Measurements from ENCODE around the gene PTPN6. TPM values are rescaled to one million over a fixed set of nuclear protein-coding genes. Genes with fewer than 3 reads are reported as not detected.

Gene PTPN6
- total and polyA plus RNA-seq, 2 of the 4 experiments (the other 2 are of a cell fraction), result under 0.01 to 0.14 TPM

DNA sequence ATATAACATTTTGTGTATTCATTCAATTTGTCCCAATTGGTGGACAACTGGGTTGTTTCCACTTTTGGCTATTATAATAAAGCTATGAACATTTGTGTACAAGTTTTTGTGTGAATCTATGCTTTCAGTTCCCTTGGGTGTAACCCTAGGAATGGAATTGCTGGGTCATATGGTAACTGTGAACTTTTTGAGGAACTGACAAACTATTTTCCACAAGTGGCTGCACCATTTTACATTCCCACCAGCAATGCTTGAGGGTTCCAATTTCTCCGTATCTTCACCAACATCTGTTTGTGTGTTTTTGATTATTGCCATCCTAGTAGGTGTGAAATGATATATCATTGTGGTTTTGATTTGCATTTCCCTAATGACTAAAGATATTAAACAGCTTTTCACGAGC lies 54.2 kb downstream of the PTPN6 start:
- Histone ChIP-seq H3K14ac (replicated peaks; ENCODE audit: low read depth, low read length) (no peak overlapping the region), H3K4ac (ENCODE audit: low read depth, low read length) (no peak overlapping the region), H4K8ac (ENCODE audit: low read depth in 2 of 2, low read length in 2 of 2) (no peak overlapping the region), H2BK20ac (ENCODE audit: low read depth, low read length) (no peak overlapping the region), H3K4me2 (ENCODE audit: low read depth, low read length) (no peak overlapping the region), H3K36me3 (ENCODE audit: control insufficient read depth, insufficient read depth, low read length) (peaks cover 1% of the 10 kb centered on the region; the same call in 1 of the 2 replicates), H2AK9ac (replicated peaks; ENCODE audit: low read depth, low read length, poor library complexity) (no peak overlapping the region), H3K56ac (ENCODE audit: extremely low read depth, insufficient read depth, low read length) (no peak overlapping the region), H2BK120ac (ENCODE audit: low read depth, low read length) (no peak overlapping the region), H3K9ac (ENCODE audit: low read depth, low read length) (no peak overlapping the region), H2BK15ac (ENCODE audit: low read depth, low read length) (no peak overlapping the region), H3K4me1 (ENCODE audit: control insufficient read depth, insufficient read depth, low read length) (no peaks in the 10 kb centered on the region), H3K18ac (ENCODE audit: low read depth, low read length) (no peak overlapping the region), H4K91ac (ENCODE audit: insufficient read depth, low read depth, low read length) (no peak overlapping the region), H3K79me1 (ENCODE audit: low read depth in 1 of 2, low read length in 2 of 2) (peaks cover 3 to 27% of the 10 kb centered on the region in 2 experiments; a peak in 3 of 4 replicates), H3K9me1 (ENCODE audit: insufficient read depth, low read length) (0 out of 2 replicates have a peak, but pooled peaks cover 2% of the 10 kb centered on the region), H4K20me1 (ENCODE audit: insufficient read depth, low read length) (peaks cover 1% of the 10 kb centered on the region; the same call in 1 of the 2 replicates), H3K9me3 (ENCODE audit: control insufficient read depth, insufficient read depth, low read length) (no peaks in the 10 kb centered on the region), H4K5ac (ENCODE audit: low read depth, low read length) (no peak overlapping the region), H3K4me3 (ENCODE audit: insufficient read depth, low read depth, low read length) (no peak overlapping the region), H2AFZ (replicated peaks; ENCODE audit: low read length, poor library complexity) (no peak overlapping the region), H2AK5ac (ENCODE audit: low read depth, low read length) (no peak overlapping the region), H3K27me3 (ENCODE audit: control insufficient read depth, insufficient read depth, low read length) (no peaks in the 10 kb centered on the region), H3K23ac (ENCODE audit: low read depth, low read length) (no peak overlapping the region), H3K27ac (ENCODE audit: insufficient read depth, low read length) (no peak overlapping the region), H2BK5ac (ENCODE audit: low read depth, low read length, poor library complexity, severe bottlenecking) (no peak overlapping the region)
- no TSS peak for BruUV-seq (replicated peaks)
- WGBS, 2 experiments (ENCODE audit: extremely low coverage in 2 of 2, insufficient read length in 1 of 2), result no CpG with 5 or more reads among the region's 2 CpGs
- ChIA-PET POLR2A (ENCODE audit: unreplicated experiment) (no interaction called here), CTCF (no interaction called here)
- DNase-seq (no peak), ATAC-seq (ENCODE audit: low read depth) (no peak)
- no peak for TF ChIP-seq CEBPB (IDR thresholded peaks at IDR 0.05; ENCODE audit: low read depth, low read length)
- TF ChIP-seq POLR2A (IDR thresholded peaks at IDR 0.05; ENCODE audit: low read depth, low read length), result no peak
- no peak for TF ChIP-seq CHD1 (IDR thresholded peaks at IDR 0.05; ENCODE audit: low read depth, low read length)
- no peak for TF ChIP-seq RAD21 (IDR thresholded peaks at IDR 0.05; ENCODE audit: low read length)
- TF ChIP-seq SMC3 (IDR thresholded peaks at IDR 0.05; ENCODE audit: low read depth, low read length), result no peak
- TF ChIP-seq, protein P1, sequence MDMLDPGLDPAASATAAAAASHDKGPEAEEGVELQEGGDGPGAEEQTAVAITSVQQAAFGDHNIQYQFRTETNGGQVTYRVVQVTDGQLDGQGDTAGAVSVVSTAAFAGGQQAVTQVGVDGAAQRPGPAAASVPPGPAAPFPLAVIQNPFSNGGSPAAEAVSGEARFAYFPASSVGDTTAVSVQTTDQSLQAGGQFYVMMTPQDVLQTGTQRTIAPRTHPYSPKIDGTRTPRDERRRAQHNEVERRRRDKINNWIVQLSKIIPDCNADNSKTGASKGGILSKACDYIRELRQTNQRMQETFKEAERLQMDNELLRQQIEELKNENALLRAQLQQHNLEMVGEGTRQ (IDR thresholded peaks at IDR 0.05; ENCODE audit: low read depth, low read length), result no peak
- TF ChIP-seq MAZ (IDR thresholded peaks at IDR 0.05; ENCODE audit: borderline replicate concordance, low read depth, low read length), result no peak
- no peak for TF ChIP-seq MXI1 (IDR thresholded peaks at IDR 0.05; ENCODE audit: borderline replicate concordance, low read depth, low read length)
- TF ChIP-seq NFE2L2 (IDR thresholded peaks at IDR 0.05; ENCODE audit: low read depth, low read length), result no peak
- in situ Hi-C loops (cut with MboI; ENCODE audit: low sequenced_read_pairs), result no loop called here
- dilution Hi-C loops (cut with HindIII; ENCODE audit: low sequenced_read_pairs, unreplicated experiment), result no loop called here
- intact Hi-C loops (cut with micrococcal nuclease), result no loop called here
